NCI-H128 (cell line): ENCODE results near the gene EPB41L3.

Source experiments
- DNase-seq: peaks from one replicate; lab custom pipeline; 2025; ENCODE audit not compliant: unreplicated experiment; lab: John Stamatoyannopoulos, UW

Gene EPB41L3

GRCh38 chr18:5419030-5419429 lies 124.8 kb downstream of the EPB41L3 start:
- DNase-seq: no peak

GRCh38 chr18:5417342-5417741 lies 126.5 kb downstream of the EPB41L3 start:
- no peak for DNase-seq

GRCh38 chr18:5416112-5416511 lies 127.7 kb downstream of the EPB41L3 start:
- no peak for DNase-seq

- DNase-seq: no peak
Observed at GRCh38 chr18:5415665-5416064, 128.1 kb downstream of the EPB41L3 start.

- no peak for DNase-seq
Observed at GRCh38 chr18:5415031-5415430, 128.8 kb downstream of the EPB41L3 start.

GRCh38 chr18:5414546-5414945 lies 129.3 kb downstream of the EPB41L3 start:
- no peak for DNase-seq

- DNase-seq: no peak
Observed at GRCh38 chr18:5413447-5413846, 130.3 kb downstream of the EPB41L3 start.

GRCh38 chr18:5410582-5410981 lies 133.2 kb downstream of the EPB41L3 start:
- DNase-seq: no peak

GRCh38 chr18:5398269-5398668 lies 145.5 kb downstream of the EPB41L3 start:
- DNase-seq: no peak

GRCh38 chr18:5397102-5397501 lies 146.7 kb downstream of the EPB41L3 start:
- no peak for DNase-seq

GRCh38 chr18:5395860-5396448 lies 147.8 kb downstream of the EPB41L3 start:
- no peak for DNase-seq

GRCh38 chr18:5393779-5394178 lies 150.0 kb downstream of the EPB41L3 start:
- no peak for DNase-seq

- DNase-seq: no peak
Observed at GRCh38 chr18:5391409-5391808, 152.4 kb downstream of the EPB41L3 start.

- DNase-seq: no peak
Observed at GRCh38 chr18:5389356-5389755, 154.4 kb downstream of the EPB41L3 start.

- no peak for DNase-seq
Observed at GRCh38 chr18:5388896-5389295, 154.9 kb downstream of the EPB41L3 start.

- no peak for DNase-seq
Observed at GRCh38 chr18:5380586-5380985, 163.2 kb downstream of the EPB41L3 start.

- DNase-seq: no peak
Observed at GRCh38 chr18:5376986-5377385, 166.8 kb downstream of the EPB41L3 start.

- no peak for DNase-seq
Observed at GRCh38 chr18:5370332-5370731, 173.5 kb downstream of the EPB41L3 start.

GRCh38 chr18:5369513-5369912 lies 174.3 kb downstream of the EPB41L3 start:
- DNase-seq: no peak

GRCh38 chr18:5365443-5365842 lies 178.4 kb downstream of the EPB41L3 start:
- no peak for DNase-seq

- DNase-seq: no peak
Observed at GRCh38 chr18:5350636-5351035, 193.2 kb downstream of the EPB41L3 start.
